Gastrocnemius medialis (tissue), 4 donors: ENCODE results near the gene MED17. TPM values are rescaled to one million over a fixed set of nuclear protein-coding genes. Genes with fewer than 3 reads are reported as not detected.
A peak's percentile ranks its signal among the peaks of the same experiment; 100 is the strongest.

Source experiments
- ATAC-seq, 2 donors: fragments of 150-250 bp; one replicate each; pipeline ENCODE4 v1.9.1; 2016
- DNase-seq, 2 donors: peaks; one replicate each; pipeline ENCODE4 v3.0.0-alpha.2; 2019
- H3K27ac ChIP-seq, 4 donors: fragments of 200-600 bp; sonication (generic); 1 replicate in 1 of 4; 2 replicates in 3 of 4; pipeline ENCODE4 v1.5.1; 2016 to 2018; ENCODE audit warnings: mild to moderate bottlenecking in 2 of 4, moderate library complexity in 1 of 4
- H3K27me3 ChIP-seq, 3 donors: fragments of 200-600 bp; sonication (generic) in 2 of 3; 1 replicate in 1 of 3; 2 replicates in 2 of 3; pipeline versions ENCODE4 v1.5.1 to v1.6.0; 2016 to 2019; ENCODE audit warnings: mild to moderate bottlenecking in 1 of 3, moderate library complexity in 1 of 3
- H3K36me3 ChIP-seq, 2 donors: fragments of 200-600 bp; sonication (generic) in 1 of 2; one replicate each; pipeline ENCODE4 v1.5.1; 2017 to 2018
- H3K4me1 ChIP-seq, 2 donors: fragments of 200-600 bp; sonication (generic) in 1 of 2; one replicate each; pipeline ENCODE4 v1.5.1; 2016 to 2017; ENCODE audit warnings: mild to moderate bottlenecking in 2 of 2
- H3K4me3 ChIP-seq, 4 donors: fragments of 200-600 bp; sonication (generic) in 3 of 4; 1 replicate in 1 of 4; 2 replicates in 3 of 4; pipeline ENCODE4 v1.5.1; 2016 to 2019; ENCODE audit warnings: mild to moderate bottlenecking in 2 of 4
- H3K9me3 ChIP-seq, 3 donors: fragments of 200-600 bp; sonication (generic) in 2 of 3; 1 replicate in 1 of 3; 2 replicates in 2 of 3; pipeline ENCODE4 v1.5.1; 2016 to 2019
- POLR2A ChIP-seq, 2 donors: fragments of 450-650 bp; IDR thresholded peaks; one replicate each; pipeline ENCODE4 v1.6.1; 2017; ENCODE audit warnings: antibody characterized with exemption in 2 of 2, mild to moderate bottlenecking in 2 of 2, moderate library complexity in 2 of 2
- in situ Hi-C, 4 donors: fragments of 200-750 bp; cut with MboI; loops; one replicate each; pipeline versions ENCODE4 v1.15.0 to v1.8.0; 2017; ENCODE audit warnings: low sequenced_read_pairs in 4 of 4
- intact Hi-C: fragments of 100-400 bp; cut with DNase I; formaldehyde crosslinking; loops from one replicate; pipeline ENCODE4 v1.15.1; 2023; ENCODE audit warnings: low total_unique reads
- total RNA-seq, 4 donors: library from RNA; depleted of rRNA; stranded (reverse); fragments of >200 nt; gene quantifications; one replicate each; pipeline versions ENCODE4 v1.1.0 to v1.2.3, GENCODE V29; 2016
- TF ChIP-seq, protein P1 (sequence below), 5 experiments: fragments of 450-650 bp in 3 of 5; fragments of 200-600 bp in 2 of 5; sonication (generic) in 2 of 5; IDR thresholded peaks in 4 of 5; conservative IDR thresholded peaks in 1 of 5; 1 replicate in 4 of 5; 2 replicates in 1 of 5; pipeline ENCODE4 v1.5.1; 2016 to 2019; ENCODE audit warnings: antibody characterized with exemption in 5 of 5, mild to moderate bottlenecking in 3 of 5, moderate library complexity in 3 of 5

MED17 gene, protein sequence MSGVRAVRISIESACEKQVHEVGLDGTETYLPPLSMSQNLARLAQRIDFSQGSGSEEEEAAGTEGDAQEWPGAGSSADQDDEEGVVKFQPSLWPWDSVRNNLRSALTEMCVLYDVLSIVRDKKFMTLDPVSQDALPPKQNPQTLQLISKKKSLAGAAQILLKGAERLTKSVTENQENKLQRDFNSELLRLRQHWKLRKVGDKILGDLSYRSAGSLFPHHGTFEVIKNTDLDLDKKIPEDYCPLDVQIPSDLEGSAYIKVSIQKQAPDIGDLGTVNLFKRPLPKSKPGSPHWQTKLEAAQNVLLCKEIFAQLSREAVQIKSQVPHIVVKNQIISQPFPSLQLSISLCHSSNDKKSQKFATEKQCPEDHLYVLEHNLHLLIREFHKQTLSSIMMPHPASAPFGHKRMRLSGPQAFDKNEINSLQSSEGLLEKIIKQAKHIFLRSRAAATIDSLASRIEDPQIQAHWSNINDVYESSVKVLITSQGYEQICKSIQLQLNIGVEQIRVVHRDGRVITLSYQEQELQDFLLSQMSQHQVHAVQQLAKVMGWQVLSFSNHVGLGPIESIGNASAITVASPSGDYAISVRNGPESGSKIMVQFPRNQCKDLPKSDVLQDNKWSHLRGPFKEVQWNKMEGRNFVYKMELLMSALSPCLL
- total RNA-seq = 10 to 100 TPM; 12.3 to 14.0 (median 13.4) TPM

DNA sequence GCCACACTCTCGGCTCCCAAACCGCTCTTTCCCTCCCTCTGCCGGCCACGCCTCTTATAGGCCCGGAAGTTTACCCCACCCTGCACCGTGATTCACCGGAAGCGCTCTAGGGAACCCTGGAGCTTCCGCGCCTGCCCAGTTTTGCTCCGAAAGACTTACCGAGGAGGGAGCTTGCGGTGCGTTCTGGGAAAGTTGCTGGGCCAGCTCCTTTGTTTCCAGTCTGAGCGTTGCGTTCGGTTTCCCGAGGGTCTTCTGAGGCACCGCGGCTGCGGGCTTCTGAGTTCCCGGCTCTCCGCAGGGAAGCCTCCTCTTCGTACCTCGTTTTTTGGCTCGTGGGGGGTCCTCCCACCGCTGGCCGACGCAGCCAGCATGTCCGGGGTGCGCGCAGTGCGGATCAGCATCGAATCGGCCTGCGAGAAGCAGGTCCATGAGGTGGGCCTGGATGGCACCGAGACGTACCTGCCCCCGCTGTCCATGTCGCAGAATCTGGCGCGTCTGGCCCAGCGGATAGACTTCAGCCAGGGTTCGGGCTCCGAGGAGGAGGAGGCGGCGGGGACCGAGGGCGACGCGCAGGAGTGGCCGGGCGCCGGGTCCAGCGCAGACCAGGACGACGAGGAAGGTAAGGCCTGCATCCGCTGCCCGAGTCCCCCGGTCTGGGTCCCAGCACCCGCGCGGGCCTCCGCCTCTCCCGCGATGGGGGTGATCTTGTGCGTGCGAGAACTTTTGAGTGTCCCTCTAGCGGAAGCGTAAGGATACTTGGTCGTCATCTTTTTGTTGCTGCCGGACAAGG, at the start of gene MED17:
Gene MED17, plus strand, starts transcription at position 138 of the 790 bp plus-strand sequence. Its CDS starts 232 bp downstream, at position 370.
- in situ Hi-C loops = loop anchor here in 2 of 4 donors (25.0 kb wide), 1 partner anchor 703 kb away; the partner anchor contains the start of genes ANKRD49 (in 2 of the 2) and MRE11 (in 2 of the 2)
- DNase-seq = peak; percentile 88
- TF ChIP-seq POLR2A (IDR thresholded peaks at IDR 0.05) = peak; percentile 79
- TF ChIP-seq, protein P1, sequence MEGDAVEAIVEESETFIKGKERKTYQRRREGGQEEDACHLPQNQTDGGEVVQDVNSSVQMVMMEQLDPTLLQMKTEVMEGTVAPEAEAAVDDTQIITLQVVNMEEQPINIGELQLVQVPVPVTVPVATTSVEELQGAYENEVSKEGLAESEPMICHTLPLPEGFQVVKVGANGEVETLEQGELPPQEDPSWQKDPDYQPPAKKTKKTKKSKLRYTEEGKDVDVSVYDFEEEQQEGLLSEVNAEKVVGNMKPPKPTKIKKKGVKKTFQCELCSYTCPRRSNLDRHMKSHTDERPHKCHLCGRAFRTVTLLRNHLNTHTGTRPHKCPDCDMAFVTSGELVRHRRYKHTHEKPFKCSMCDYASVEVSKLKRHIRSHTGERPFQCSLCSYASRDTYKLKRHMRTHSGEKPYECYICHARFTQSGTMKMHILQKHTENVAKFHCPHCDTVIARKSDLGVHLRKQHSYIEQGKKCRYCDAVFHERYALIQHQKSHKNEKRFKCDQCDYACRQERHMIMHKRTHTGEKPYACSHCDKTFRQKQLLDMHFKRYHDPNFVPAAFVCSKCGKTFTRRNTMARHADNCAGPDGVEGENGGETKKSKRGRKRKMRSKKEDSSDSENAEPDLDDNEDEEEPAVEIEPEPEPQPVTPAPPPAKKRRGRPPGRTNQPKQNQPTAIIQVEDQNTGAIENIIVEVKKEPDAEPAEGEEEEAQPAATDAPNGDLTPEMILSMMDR (IDR thresholded peaks at IDR 0.05 in 4 of 5, conservative IDR thresholded peaks at IDR 0.05 in 1 of 5) = peak in 4 of 5 experiments; percentile 38 to 53 (median 44)
- intact Hi-C loops = loop anchor here (1.0 to 5.0 kb wide), 3 partner anchors 43 to 1189 kb away; partner anchors contain the start of genes C11orf54, CEP295, CWC15 and KDM4D
- peak within 1 kb of the TSS; percentile 73 to 98 (median 91) for H3K4me3 ChIP-seq
- H3K27ac ChIP-seq = peak within 1 kb of the TSS; percentile 91 to 94 (median 94)
- no peaks in the 10 kb centered on the region for H3K27me3 ChIP-seq
- no peaks in the 10 kb centered on the region for H3K9me3 ChIP-seq
- ATAC-seq = peak; percentile 99
- H3K4me1 ChIP-seq = peaks cover 27 to 35% of the 10 kb centered on the region in 2 donors
- H3K36me3 ChIP-seq = peaks cover 0 to 15% of the 10 kb centered on the region in 2 donors

DNA sequence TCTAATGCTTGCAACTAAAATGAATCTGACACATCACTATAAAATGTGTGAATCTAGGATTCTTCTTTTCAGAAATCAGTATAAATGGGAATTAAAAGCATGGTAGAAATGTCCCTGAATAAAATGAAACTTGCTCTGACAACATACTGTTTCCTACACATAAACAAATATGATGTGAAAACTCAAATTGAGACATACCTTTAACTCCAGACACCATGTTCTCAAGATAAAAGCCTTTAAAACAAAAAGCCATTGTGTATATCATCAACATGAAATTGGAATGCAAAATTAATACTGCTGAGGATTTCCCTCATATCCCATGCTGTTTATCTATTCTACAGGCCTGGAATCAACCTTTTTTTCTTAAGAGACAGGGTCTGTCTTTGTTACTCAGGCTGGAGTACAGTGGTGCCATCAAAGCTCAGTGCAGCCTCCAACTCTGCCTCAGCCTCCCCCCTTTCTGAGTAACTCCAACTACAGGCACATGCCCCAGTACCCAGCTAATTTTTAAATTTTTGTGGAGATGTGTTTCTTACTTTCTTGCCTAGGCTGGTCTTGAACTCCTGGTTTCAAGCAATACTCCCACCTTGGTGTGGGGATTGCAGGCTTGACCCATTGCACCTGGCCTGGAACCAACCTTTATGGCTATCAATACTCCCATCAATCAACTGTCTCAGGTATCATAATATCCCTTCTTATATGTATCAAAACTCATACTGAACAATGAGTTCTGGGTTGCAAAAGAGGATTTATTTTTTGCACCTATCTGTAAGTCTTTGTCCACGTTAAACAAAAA, 49.5 kb upstream of the MED17 start:
- no peaks in the 10 kb centered on the region for H3K27me3 ChIP-seq
- intact Hi-C loops = no loop called here
- H3K9me3 ChIP-seq = no peaks in the 10 kb centered on the region
- peaks cover 22 to 28% of the 10 kb centered on the region in 2 donors for H3K4me1 ChIP-seq
- ATAC-seq (no peak), DNase-seq (no peak)
- peaks cover 27 to 94% of the 10 kb centered on the region in 2 donors for H3K36me3 ChIP-seq
- no peak overlapping the region for H3K27ac ChIP-seq
- in situ Hi-C loops = loop anchor here in 2 of 4 donors (10.0 to 25.0 kb wide), 2 partner anchors 50 to 753 kb away; partner anchors contain the start of genes ANKRD49 (in 1 of the 2) and MRE11 (in 1 of the 2)
- no peak for TF ChIP-seq POLR2A (IDR thresholded peaks at IDR 0.05)
- TF ChIP-seq, protein P1 (IDR thresholded peaks at IDR 0.05 in 4 of 5, conservative IDR thresholded peaks at IDR 0.05 in 1 of 5) = no peak
- H3K4me3 ChIP-seq = no peak overlapping the region

DNA sequence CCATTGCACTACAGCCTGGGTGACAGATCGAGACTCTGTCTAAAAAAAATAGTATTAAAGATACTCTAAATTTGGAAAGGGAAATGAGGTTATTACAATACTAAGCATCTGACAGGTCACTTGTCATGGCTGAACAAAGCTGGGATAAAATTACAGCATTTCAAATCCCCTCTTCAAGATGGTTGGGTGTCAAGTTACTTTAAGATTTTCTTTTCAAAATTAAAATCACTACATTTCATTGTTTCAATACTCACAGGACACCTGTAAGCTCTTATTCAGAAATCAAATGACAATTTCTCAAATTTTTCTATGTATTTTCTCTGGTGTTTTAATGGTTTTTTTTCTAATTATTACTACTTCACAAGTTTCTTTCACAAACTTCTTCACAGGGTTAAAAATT, 48.5 kb upstream of the MED17 start:
- peaks cover 31 to 34% of the 10 kb centered on the region in 2 donors for H3K4me1 ChIP-seq
- DNase-seq (no peak), ATAC-seq (no peak)
- in situ Hi-C loops (loop anchor here in 2 of 4 donors (10.0 to 25.0 kb wide), 2 partner anchors 51 to 752 kb away; partner anchors contain the start of genes ANKRD49 (in 1 of the 2) and MRE11 (in 1 of the 2)), intact Hi-C loops (no loop called here)
- H3K27ac ChIP-seq = peak overlapping the region in 1 of 4 donors; percentile 36
- no peaks in the 10 kb centered on the region for H3K27me3 ChIP-seq
- H3K36me3 ChIP-seq = peaks cover 27 to 84% of the 10 kb centered on the region in 2 donors
- TF ChIP-seq POLR2A (IDR thresholded peaks at IDR 0.05) = no peak
- TF ChIP-seq, protein P1 (IDR thresholded peaks at IDR 0.05 in 4 of 5, conservative IDR thresholded peaks at IDR 0.05 in 1 of 5) = no peak
- no peaks in the 10 kb centered on the region for H3K9me3 ChIP-seq
- H3K4me3 ChIP-seq = no peak overlapping the region
